Glomerular endothelial cell (primary cell): ENCODE results near the gene APPL1. TPM values are rescaled to one million over a fixed set of nuclear protein-coding genes. Genes with fewer than 3 reads are reported as not detected.

ENCODE experiments used
- DNase-seq: peaks from one replicate; pipeline ENCODE4 v3.0.0-alpha.2; 2011; ENCODE audit warnings: low read depth, low spot score; ENCODE audit errors: extremely low read depth
- total RNA-seq: library from RNA; depleted of rRNA; stranded (reverse); fragments of >200 nt; gene quantifications from 2 replicates; pipeline ENCODE4 v1.2.3, GENCODE V29; 2015

Gene APPL1
- total RNA-seq, result 24.2 and 24.5 TPM in 2 replicates

- peak; percentile 51 for DNase-seq
These were observed at the start of gene APPL1 for GRCh38 chr3:57227204-57227929. APPL1 (plus strand) TSS chr3:57227729; CDS start chr3:57227884, 155 bp downstream.

GRCh38 chr3:57179580-57180410 lies 47.7 kb upstream of the APPL1 start:
- no peak for DNase-seq

- DNase-seq, result no peak
These were observed 43.0 kb upstream of the APPL1 start for GRCh38 chr3:57184526-57184925.

GRCh38 chr3:57192028-57192427 lies 35.5 kb upstream of the APPL1 start:
- DNase-seq, result no peak

- no peak for DNase-seq
These were observed 32.9 kb upstream of the APPL1 start for GRCh38 chr3:57194641-57195040.

- no peak for DNase-seq
These were observed 27.6 kb upstream of the APPL1 start, which contains the start of gene HESX1 for GRCh38 chr3:57199895-57200297. HESX1 (minus strand) TSS chr3:57199978; CDS start chr3:57199918, 60 bp downstream.

GRCh38 chr3:57206423-57206822 lies 21.1 kb upstream of the APPL1 start:
- DNase-seq, result no peak

- DNase-seq, result no peak
These were observed 5.6 kb upstream of the APPL1 start for GRCh38 chr3:57221883-57222282.

- no peak for DNase-seq
These were observed 2.7 kb upstream of the APPL1 start for GRCh38 chr3:57224856-57225255.

- DNase-seq, result no peak
These were observed 1.4 kb upstream of the APPL1 start for GRCh38 chr3:57226176-57226575.

- DNase-seq, result no peak
These were observed 612 bp downstream of the APPL1 start for GRCh38 chr3:57227930-57228751.

GRCh38 chr3:57230006-57230405 lies 2.5 kb downstream of the APPL1 start:
- DNase-seq, result no peak

GRCh38 chr3:57233799-57234198 lies 6.3 kb downstream of the APPL1 start:
- no peak for DNase-seq

GRCh38 chr3:57234613-57235575 lies 7.4 kb downstream of the APPL1 start:
- no peak for DNase-seq

- DNase-seq, result no peak
These were observed 17.4 kb downstream of the APPL1 start for GRCh38 chr3:57244946-57245345.

- no peak for DNase-seq
These were observed 24.9 kb downstream of the APPL1 start for GRCh38 chr3:57252404-57252803.

- no peak for DNase-seq
These were observed 29.3 kb downstream of the APPL1 start for GRCh38 chr3:57256844-57257243.

GRCh38 chr3:57257678-57258077 lies 30.1 kb downstream of the APPL1 start:
- DNase-seq, result no peak

- no peak for DNase-seq
These were observed 33.6 kb downstream of the APPL1 start for GRCh38 chr3:57261119-57261518.

- no peak for DNase-seq
These were observed 34.4 kb downstream of the APPL1 start for GRCh38 chr3:57261929-57262328.
